Testis (tissue), 3 donors: ENCODE measurements around the gene BCKDHA. TPM values are rescaled to one million over a fixed set of nuclear protein-coding genes. Genes with fewer than 3 reads are reported as not detected.
A peak's percentile ranks its signal among the peaks of the same experiment; 100 is the strongest.
"Not testable (repeated sequence)": the region's sequence is repeated elsewhere in the genome, so short reads cannot be mapped to it uniquely, and the experiment has no call there.

ENCODE experiments used
- DNase-seq: peaks from one replicate; pipeline ENCODE4 v3.0.0-alpha.2; 2019
- H3K27ac ChIP-seq, 2 donors: fragments of 200-600 bp; sonication (generic); one replicate each; pipeline ENCODE4 v1.5.1; 2019
- H3K27me3 ChIP-seq: fragments of 200-600 bp; sonication (generic); one replicate; pipeline ENCODE4 v1.5.1; 2019
- H3K36me3 ChIP-seq: fragments of 200-600 bp; sonication (generic); one replicate; pipeline ENCODE4 v1.5.1; 2017; ENCODE audit warnings: low read depth; ENCODE audit errors: missing control alignments
- H3K4me1 ChIP-seq: fragments of 200-600 bp; sonication (generic); one replicate; pipeline ENCODE4 v1.5.1; 2019
- H3K4me3 ChIP-seq, 2 donors: fragments of 200-600 bp; sonication (generic); one replicate each; pipeline ENCODE4 v1.5.1; 2017 to 2019
- H3K9me3 ChIP-seq: fragments of 200-600 bp; sonication (generic); one replicate; pipeline ENCODE4 v1.5.1; 2017
- CTCF ChIP-seq, 3 experiments: fragments of 450-650 bp in 2 of 3; fragments of 200-600 bp in 1 of 3; sonication (generic) in 1 of 3; IDR thresholded peaks; one replicate each; pipeline ENCODE4 v1.5.1; 2016 to 2019; ENCODE audit warnings: antibody characterized with exemption in 3 of 3, mild to moderate bottlenecking in 2 of 3, moderate library complexity in 1 of 3
- POLR2A ChIP-seq: fragments of 450-650 bp; IDR thresholded peaks from one replicate; pipeline ENCODE4 v1.6.1; 2017; ENCODE audit warnings: antibody characterized with exemption, mild to moderate bottlenecking, moderate library complexity
- WGBS, 2 donors: methylation state at CpG; one replicate each; pipeline ENCODE4 v1.1.5; 2018; 5-methylcytosine and 5-hydroxymethylcytosine counted together
- intact Hi-C: fragments of 100-400 bp; cut with DNase I; formaldehyde crosslinking; loops from one replicate; pipeline ENCODE4 v1.15.1; 2023; ENCODE audit warnings: low total_unique reads
- polyA plus RNA-seq: library from polyadenylated mRNA; stranded (reverse); fragments of 350-450 nt; fragmentation: Illumina TruSeq; extraction: RNeasy Lipid Tissue Mini Kit (QIAGEN cat#74804); gene quantifications from one replicate; pipeline ENCODE4 v1.2.3, GENCODE V29; 2014; ENCODE audit warnings: low read depth, low replicate concordance; ENCODE audit not compliant: insufficient read depth
- total RNA-seq, 2 donors: library from RNA; depleted of rRNA; stranded (reverse); fragments of >200 nt; gene quantifications; one replicate each; pipeline ENCODE4 v1.2.3, GENCODE V29; 2016

The BCKDHA gene
- total and polyA plus RNA-seq, 3 donors from 2014 or later: 53.1 to 81.3 (median 80.8) TPM

GRCh38 chr19:41366089-41366488 lies 31.5 kb upstream of the BCKDHA start:
- Histone ChIP-seq H3K4me3 (no peak overlapping the region), H3K4me1 (peaks cover 14% of the 10 kb centered on the region)
- 88 to 89% methylated on average over 1 of the region's 1 CpG for WGBS, 2 donors

GRCh38 chr19:41367848-41368301 lies 29.7 kb upstream of the BCKDHA start:
- H3K27ac ChIP-seq: no peak overlapping the region
- TF ChIP-seq CTCF (IDR thresholded peaks at IDR 0.05) (no peak), POLR2A (no peak)
- no peak overlapping the region for H3K4me3 ChIP-seq
- no peaks in the 10 kb centered on the region for H3K27me3 ChIP-seq
- WGBS, 2 donors: 65 to 71% methylated on average over 6 of the region's 6 CpGs
- H3K36me3 ChIP-seq: no peaks in the 10 kb centered on the region
- intact Hi-C loops: no loop called here
- peaks cover 14% of the 10 kb centered on the region for H3K4me1 ChIP-seq
- H3K9me3 ChIP-seq: no peaks in the 10 kb centered on the region
- no peak for DNase-seq

More at GRCh38 chr19:41366089-41366488, 31.5 kb upstream of the BCKDHA start:
- intact Hi-C loops: no loop called here
- no peak for DNase-seq
- no peaks in the 10 kb centered on the region for H3K9me3 ChIP-seq
- no peak overlapping the region for H3K27ac ChIP-seq
- no peaks in the 10 kb centered on the region for H3K36me3 ChIP-seq
- no peaks in the 10 kb centered on the region for H3K27me3 ChIP-seq
- peak in 1 of 3 experiments; percentile 11 for TF ChIP-seq CTCF (IDR thresholded peaks at IDR 0.05)
- no peak for TF ChIP-seq POLR2A

GRCh38 chr19:41369769-41370168 lies 27.8 kb upstream of the BCKDHA start:
- Histone ChIP-seq H3K27me3 (no peaks in the 10 kb centered on the region), H3K27ac (no peak overlapping the region), H3K36me3 (no peaks in the 10 kb centered on the region), H3K9me3 (no peaks in the 10 kb centered on the region), H3K4me3 (no peak overlapping the region), H3K4me1 (peaks cover 16% of the 10 kb centered on the region)
- intact Hi-C loops: no loop called here
- no peak for TF ChIP-seq POLR2A
- no peak for TF ChIP-seq CTCF (IDR thresholded peaks at IDR 0.05)
- WGBS, 2 donors: 95 to 96% methylated on average over 2 of the region's 2 CpGs
- no peak for DNase-seq

- H3K4me3 ChIP-seq, DNase-seq, H3K27ac ChIP-seq, intact Hi-C loops, H3K27me3 ChIP-seq, H3K36me3 ChIP-seq, H3K9me3 ChIP-seq: not testable (repeated sequence)
- peaks cover 11% of the 10 kb centered on the region for H3K4me1 ChIP-seq
- WGBS, 2 donors: 95 to 96% methylated on average over 5 of the region's 5 CpGs
These were observed 26.5 kb upstream of the BCKDHA start for GRCh38 chr19:41371119-41371518.

- 94 to 97% methylated on average over 8 of the region's 8 CpGs for WGBS, 2 donors
- TF ChIP-seq POLR2A (no peak), CTCF (IDR thresholded peaks at IDR 0.05) (no peak)
These were observed 26.1 kb upstream of the BCKDHA start for GRCh38 chr19:41371541-41371940.

More at GRCh38 chr19:41371541-41371940, 26.1 kb upstream of the BCKDHA start:
- no peak for DNase-seq
- Histone ChIP-seq H3K27ac (no peak overlapping the region), H3K9me3 (no peaks in the 10 kb centered on the region), H3K36me3 (no peaks in the 10 kb centered on the region), H3K4me3 (no peak overlapping the region), H3K27me3 (no peaks in the 10 kb centered on the region), H3K4me1 (peaks cover 11% of the 10 kb centered on the region)
- intact Hi-C loops: no loop called here
